Pancreas (tissue), 10 donors: ENCODE results near the gene EVX2. TPM values are rescaled to one million over a fixed set of nuclear protein-coding genes. Genes with fewer than 3 reads are reported as not detected.

Experiments used
- ATAC-seq, 4 donors: fragments of 200-7000 bp; cut with Tn5 transposase; one replicate each; pipeline versions ENCODE4 v1.8.0 to v1.9.1; 2020; ENCODE audit warnings: mild to moderate bottlenecking in 4 of 4, moderate library complexity in 4 of 4
- DNase-seq, 6 donors: peaks; one replicate each; pipeline ENCODE4 v3.0.0-alpha.2; 2020
- FAIRE-seq: peaks from 2 replicates; lab custom pipeline; 2012; peaks lifted over from hg19 to GRCh38; lab: Jason Lieb, UNC
- H3K27ac ChIP-seq, 4 donors: fragments of 200-600 bp; sonication (generic); 1 replicate in 3 of 4; 2 replicates in 1 of 4; pipeline versions ENCODE4 v1.5.0 to v1.8.0; 2020
- H3K27me3 ChIP-seq, 4 donors: fragments of 200-600 bp; one replicate each; pipeline ENCODE4 v1.8.0; 2021
- H3K36me3 ChIP-seq, 3 donors: fragments of 200-600 bp; sonication (generic) in 1 of 3; one replicate each; pipeline versions ENCODE4 v1.5.0 to v1.8.0; 2020 to 2021
- H3K4me1 ChIP-seq, 3 donors: fragments of 200-600 bp; one replicate each; pipeline ENCODE4 v1.8.0; 2021
- H3K4me3 ChIP-seq, 4 donors: fragments of 200-600 bp; sonication (generic) in 2 of 4; one replicate each; pipeline versions ENCODE4 v1.5.0 to v1.8.0; 2020 to 2021
- H3K9me3 ChIP-seq, 4 donors: fragments of 200-600 bp; one replicate each; pipeline ENCODE4 v1.8.0; 2021
- CTCF ChIP-seq, 4 donors: fragments of 200-600 bp; sonication (generic) in 3 of 4; IDR thresholded peaks; one replicate each; pipeline versions ENCODE4 v1.5.0 to v1.8.0; 2021; ENCODE audit warnings: antibody characterized with exemption in 4 of 4
- WGBS, 2 donors: extraction: QIAGEN DNeasy Blood & Tissue Kit; methylation state at CpG; one replicate each; pipeline ENCODE4 v1.1.7; 2013; 5-methylcytosine and 5-hydroxymethylcytosine counted together
- intact Hi-C, 3 donors: fragments of 100-400 bp; cut with DNase I; formaldehyde crosslinking; loops; one replicate each; pipeline versions ENCODE4 v1.11.1 to v1.14.2; 2022
- polyA plus RNA-seq, 2 donors: library from polyadenylated mRNA; stranded (reverse); fragments of 200-250 nt; gene quantifications; one replicate each; pipeline ENCODE4 v1.2.3, GENCODE V29; 2013
- total RNA-seq, 6 donors: library from RNA; stranded (reverse); fragmentation: NEBNext Ultra II Directional in 4 of 6; extraction: Animal tissue kit (Norgen Biotek cat#: 25700) in 4 of 6; gene quantifications; one replicate each; pipeline versions ENCODE4 v1.2.1 to v1.2.4, GENCODE V29; 2021 to 2023
- donor health status: healthy with polysubstance abuse.
- donor health status: DM: no; HTN: no; CAD: no; lungs with moderate emphysema.
- donor health status: DM: no; HTN: no; CAD: no.
- donor health status: control.
- donor health status: control.
- donor health status: Bipolar disorder and iron deficiency.
- donor health status: DM: yes; HTN: yes; CAD: no.
- donor health status: DM: no; HTN: no; CAD: no.
- donor health status: DM: no; HTN: no; CAD: no.
- donor health status: DM: yes; HTN: yes; CAD: no.

The EVX2 gene
- total and polyA plus RNA-seq, 8 donors: 0.02 TPM; not detected in 7

DNA sequence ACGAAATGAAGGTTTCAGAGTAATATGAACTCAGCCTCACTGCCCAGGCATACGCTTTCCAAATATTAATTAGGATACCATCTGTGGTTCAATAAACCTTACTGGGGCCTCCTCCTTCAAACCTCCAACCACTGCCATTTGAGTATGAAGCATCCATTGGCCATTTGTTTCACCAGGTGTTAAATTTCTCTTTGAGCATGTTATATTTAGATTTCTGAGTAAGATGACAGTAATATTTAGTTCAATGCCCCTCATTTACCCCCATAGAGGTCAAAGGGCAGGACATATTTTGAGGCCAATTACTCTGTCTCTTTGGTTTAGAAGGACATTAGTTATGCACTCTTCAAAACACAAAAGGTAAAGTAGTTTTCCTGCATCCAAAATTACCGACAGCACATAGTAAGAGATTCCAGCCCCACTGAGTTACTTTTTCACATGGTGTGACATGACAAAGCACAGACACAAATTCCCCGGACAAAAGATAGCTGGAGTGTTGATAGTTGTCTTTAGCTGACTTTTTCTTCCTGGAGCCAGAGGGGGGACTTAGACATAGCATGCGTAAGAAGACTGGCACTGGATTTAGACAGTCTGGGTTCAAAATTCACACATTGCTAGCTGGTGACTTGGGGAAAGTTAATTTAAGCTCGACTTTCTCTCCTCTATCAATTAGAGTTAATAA is 48.6 kb downstream of the EVX2 start:
- WGBS, 2 donors: 68 to 70% methylated on average over 6 of the region's 6 CpGs
- Histone ChIP-seq H3K36me3 (no peaks in the 10 kb centered on the region), H3K9me3 (no peaks in the 10 kb centered on the region), H3K4me3 (no peak overlapping the region), H3K27ac (no peak overlapping the region), H3K4me1 (no peaks in the 10 kb centered on the region), H3K27me3 (no peaks in the 10 kb centered on the region)
- intact Hi-C loops: no loop called here
- DNase-seq: no peak
- no peak for TF ChIP-seq CTCF (IDR thresholded peaks at IDR 0.05)
- no peak for ATAC-seq
- FAIRE-seq: no peak

DNA sequence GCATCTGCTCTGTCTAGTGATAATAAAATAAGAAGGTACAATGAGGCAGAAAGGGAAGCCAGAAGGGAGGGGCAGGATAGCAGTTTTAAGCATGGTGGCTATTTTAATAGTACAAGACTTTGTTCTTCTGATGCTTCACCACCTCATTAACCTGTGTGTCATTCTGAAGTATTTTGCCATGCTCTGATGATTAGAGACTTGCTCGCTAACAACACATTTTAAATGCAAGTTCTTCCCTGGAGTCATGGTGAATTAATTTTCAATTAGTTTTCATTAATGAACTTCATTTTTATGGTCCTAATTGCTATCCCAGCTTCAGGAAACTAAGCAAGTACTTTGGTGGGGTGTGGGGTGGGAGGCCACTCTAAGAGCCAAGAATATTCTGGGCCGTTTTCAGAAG is 56.0 kb downstream of the EVX2 start:
- H3K4me1 ChIP-seq: no peaks in the 10 kb centered on the region
- peaks cover 0 to 7% (median 2%) of the 10 kb centered on the region in 4 donors for H3K27me3 ChIP-seq
- intact Hi-C loops: no loop called here
- ATAC-seq (no peak), FAIRE-seq (no peak), DNase-seq (no peak)
- WGBS, 2 donors: 67 to 77% methylated on average over 2 of the region's 2 CpGs
- H3K27ac ChIP-seq: no peak overlapping the region
- H3K4me3 ChIP-seq: no peak overlapping the region
- TF ChIP-seq CTCF (IDR thresholded peaks at IDR 0.05): no peak
- no peaks in the 10 kb centered on the region for H3K9me3 ChIP-seq
- no peaks in the 10 kb centered on the region for H3K36me3 ChIP-seq

Other genes with a start within 250 kb of the EVX2 start
- 10 to 100 TPM in 3 of 6 donors, 1 to 10 TPM in 3; 7.0 to 14.8 (median 9.7) TPM for gene LNPK, start 81.7 kb downstream of the EVX2 start, total RNA-seq
- gene LNPK, start 81.7 kb downstream of the EVX2 start, polyA plus RNA-seq: 1 to 10 TPM; 1.3 to 3.2 TPM
- not detected for gene HOXD13, start 8.8 kb upstream of the EVX2 start, total RNA-seq
- not detected for gene HOXD13, start 8.8 kb upstream of the EVX2 start, polyA plus RNA-seq
- not detected for gene HOXD12, start 15.8 kb upstream of the EVX2 start, total RNA-seq
- not detected for gene HOXD12, start 15.8 kb upstream of the EVX2 start, polyA plus RNA-seq
- gene HOXD11, start 23.3 kb upstream of the EVX2 start, total RNA-seq: not detected
- not detected for gene HOXD11, start 23.3 kb upstream of the EVX2 start, polyA plus RNA-seq
- gene HOXD10, start 32.8 kb upstream of the EVX2 start, total RNA-seq: not detected
- not detected for gene HOXD10, start 32.8 kb upstream of the EVX2 start, polyA plus RNA-seq
- under 1 TPM in 4 of 6 donors, not detected in 2; 0.12 to 0.47 (median 0.20) TPM for gene HOXD9, start 38.8 kb upstream of the EVX2 start, total RNA-seq
- 1 to 10 TPM in 1 of 2 donors, under 1 TPM in 1; 0.49 to 1.1 TPM for gene HOXD9, start 38.8 kb upstream of the EVX2 start, polyA plus RNA-seq
- under 1 TPM; 0.19 to 0.87 (median 0.61) TPM for gene HOXD8, start 45.7 kb upstream of the EVX2 start, total RNA-seq
- gene HOXD8, start 45.7 kb upstream of the EVX2 start, polyA plus RNA-seq: 1 to 10 TPM in 1 of 2 donors, under 1 TPM in 1; 0.61 to 1.5 TPM
- gene HOXD4, start 67.6 kb upstream of the EVX2 start, total RNA-seq: under 1 TPM in 4 of 6 donors, not detected in 2; 0.13 to 0.31 (median 0.27) TPM
- 1 to 10 TPM; 1.0 to 1.8 TPM for gene HOXD4, start 67.6 kb upstream of the EVX2 start, polyA plus RNA-seq
- gene HOXD3, start 73.3 kb upstream of the EVX2 start, total RNA-seq: under 1 TPM in 5 of 6 donors, not detected in 1; 0.23 to 0.38 (median 0.25) TPM
- gene HOXD3, start 73.3 kb upstream of the EVX2 start, polyA plus RNA-seq: under 1 TPM; 0.19 to 0.68 TPM
- under 1 TPM; 0.08 to 0.29 (median 0.18) TPM for gene HOXD1, start 104.7 kb upstream of the EVX2 start, total RNA-seq
- under 1 TPM; 0.19 to 0.28 TPM for gene HOXD1, start 104.7 kb upstream of the EVX2 start, polyA plus RNA-seq
- gene MTX2, start 185.5 kb upstream of the EVX2 start, total RNA-seq: 10 to 100 TPM in 3 of 6 donors, 1 to 10 TPM in 3; 8.1 to 12.1 (median 9.8) TPM
- 10 to 100 TPM; 24.9 to 28.3 TPM for gene MTX2, start 185.5 kb upstream of the EVX2 start, polyA plus RNA-seq